K562 (cell line): ENCODE results near the gene BSCL2. TPM values are rescaled to one million over a fixed set of nuclear protein-coding genes. Genes with fewer than 3 reads are reported as not detected.

Experiments used
- CBFA2T2 ChIP-seq: fragments of 450-650 bp; conservative IDR thresholded peaks from 2 replicates; pipeline ENCODE4 v1.6.1; 2017; ENCODE audit warnings: mild to moderate bottlenecking
- FOXK2 ChIP-seq, 2 experiments: fragments of 450-650 bp; IDR thresholded peaks in 1 of 2; conservative IDR thresholded peaks in 1 of 2; 2 replicates each; pipeline ENCODE4 v1.6.1; 2016; ENCODE audit warnings: low read depth in 2 of 2, mild to moderate bottlenecking in 1 of 2
- HNRNPL ChIP-seq: fragments of 200-400 bp; formaldehyde crosslinking; IDR thresholded peaks from 2 replicates; pipeline ENCODE4 v1.6.1; 2017; ENCODE audit warnings: low read depth, mild to moderate bottlenecking, low read length
- MGA ChIP-seq: fragments of 450-650 bp; IDR thresholded peaks from 2 replicates; pipeline ENCODE4 v1.6.1; 2016; ENCODE audit warnings: mild to moderate bottlenecking, moderate library complexity
- MTA3 ChIP-seq: fragments of 450-650 bp; formaldehyde crosslinking; IDR thresholded peaks from 2 replicates; pipeline ENCODE4 v1.6.1; 2017; ENCODE audit warnings: mild to moderate bottlenecking, borderline replicate concordance
- NR2C2 ChIP-seq, 2 experiments: fragments of 200-800 bp in 1 of 2; sonication (Bioruptor generic) in 1 of 2; sonication (generic) in 1 of 2; formaldehyde crosslinking in 1 of 2; IDR thresholded peaks; 2 replicates each; pipeline versions ENCODE4 v1.6.1 to v1.8.0; 2016 to 2022; ENCODE audit warnings: mild to moderate bottlenecking in 1 of 2, missing compliant biosample characterization in 1 of 2, missing genetic modification characterization in 1 of 2, missing genetic modification reagents in 1 of 2
- STAT5B ChIP-seq: fragments of 250-450 bp; sonication (Bioruptor Pico); IDR thresholded peaks from 2 replicates; pipeline ENCODE4 v1.8.0; 2021; ENCODE audit warnings: mild to moderate bottlenecking, inconsistent platforms
- THAP7 ChIP-seq: fragments of 250-450 bp; sonication (Bioruptor Pico); IDR thresholded peaks from 2 replicates; pipeline ENCODE4 v1.5.0; 2021
- ZBTB1 ChIP-seq: sonication (generic); formaldehyde crosslinking; IDR thresholded peaks from 2 replicates; pipeline ENCODE4 v1.8.1; 2023; ENCODE audit warnings: missing genetic modification reagents, low read depth, mild to moderate bottlenecking, borderline replicate concordance
- ZNF23 ChIP-seq: fragments of 250-450 bp; sonication (Bioruptor Pico); IDR thresholded peaks from 2 replicates; pipeline ENCODE4 v1.4.0; 2020; ENCODE audit warnings: mild to moderate bottlenecking
- ZNF277 ChIP-seq: fragments of 250-450 bp; sonication (Bioruptor Pico); IDR thresholded peaks from 2 replicates; pipeline ENCODE4 v1.8.0; 2022; ENCODE audit warnings: inconsistent platforms, mild to moderate bottlenecking, moderate library complexity, borderline replicate concordance
- polyA plus RNA-seq, 8 experiments: library from polyadenylated mRNA; depleted of rRNA in 4 of 8; stranded (reverse) in 5 of 8; unstranded in 3 of 8; fragments of >200 nt; fragmentation: Nextera tagmentation in 2 of 8; fragmentation: Illumina TruSeq in 1 of 8; extraction: Ambion mirVana in 2 of 8; extraction: Trizol in 1 of 8; gene quantifications; 2 replicates each; pipeline versions ENCODE4 v1.2.1 to v1.2.3, GENCODE V29; 2011 to 2014; ENCODE audit warnings: inconsistent platforms in 1 of 8, missing spikeins in 1 of 8
- total RNA-seq, 7 experiments: library from RNA; depleted of rRNA in 6 of 7; stranded (reverse); fragments of >200 nt in 6 of 7; fragmentation: Illumina TruSeq in 2 of 7; extraction: Trizol in 2 of 7; gene quantifications; 2 replicates each; pipeline versions ENCODE4 v1.2.1 to v1.2.3, GENCODE V29; 2011 to 2021; ENCODE audit warnings: low replicate concordance in 1 of 7

Gene BSCL2
- total and polyA plus RNA-seq, 9 of the 15 experiments (the other 6 are each of a cell fraction or from before 2014, with no cell fraction given): 18.9 to 51.7 (median 35.2) TPM

- TF ChIP-seq THAP7 (CRISPR knock-in tag) (peak; percentile 75; the same call in 1 of the 2 replicates), STAT5B (CRISPR knock-in tag) (no peak), HNRNPL (no peak), MGA (peak; percentile 68), NR2C2 (CRISPR knock-in tag; IDR thresholded peaks at IDR 0.05) (no peak), NR2C2 (tag; IDR thresholded peaks at IDR 0.05) (peak; percentile 79), FOXK2 (conservative IDR thresholded peaks at IDR 0.05 in 1 of 2, IDR thresholded peaks at IDR 0.05 in 1 of 2; ENCODE audit: low read depth in 2 of 2) (peak in 1 of 2 experiments; percentile 59; a peak in 2 of 4 replicates), ZNF277 (no peak), ZBTB1 (CRISPR knock-in tag) (no peak), ZNF23 (no peak), CBFA2T2 (peak; percentile 82), MTA3 (peak; percentile 99)
Measured at GRCh38 chr11:62678770-62679696, 28.2 kb downstream of the BSCL2 start, which contains the start of gene UBXN1 (continued).
